Caco-2 (cell line): ENCODE measurements around the gene ARPC1B. TPM values are rescaled to one million over a fixed set of nuclear protein-coding genes. Genes with fewer than 3 reads are reported as not detected.
"Not testable (repeated sequence)": the region's sequence is repeated elsewhere in the genome, so short reads cannot be mapped to it uniquely, and the experiment has no call there.

Source experiments
- BruUV-seq: library from RNA; stranded (reverse); fragments of 400-500 nt; replicated peaks from 2 replicates; lab custom pipeline; 2021; lab: Mats Ljungman, UMichigan
- CTCF ChIA-PET: fragments of 300-600 bp; sonication (Branson Sonifier 250); formaldehyde crosslinking; loops from one replicate; lab custom pipeline; 2022; ENCODE audit warnings: antibody characterized with exemption; lab: Charles Lee
- POLR2A ChIA-PET: fragments of 300-600 bp; sonication (Branson Sonifier 250); formaldehyde crosslinking; loops from one replicate; lab custom pipeline; 2022; ENCODE audit warnings: antibody characterized with exemption; lab: Charles Lee
- DNase-seq, 2 experiments: peaks; one replicate each; pipeline versions ENCODE4 v3.0.0 to v3.0.0-alpha.2; 2020 to 2022
- H3K27me3 ChIP-seq: replicated peaks from 2 replicates; pipeline ENCODE4 v1.6.0; 2011; ENCODE audit warnings: low read length; ENCODE audit not compliant: control insufficient read depth, insufficient read depth
- H3K36me3 ChIP-seq: 2 replicates; pipeline ENCODE4 v1.5.1; 2011; ENCODE audit warnings: low read length; ENCODE audit not compliant: control insufficient read depth, insufficient read depth
- H3K4me1 ChIP-seq: fragments of 250-450 bp; sonication (Bioruptor Pico); 2 replicates; pipeline ENCODE4 v1.5.1; 2020; ENCODE audit warnings: mild to moderate bottlenecking
- H3K4me3 ChIP-seq: 2 replicates; pipeline ENCODE4 v1.5.1; 2011; ENCODE audit warnings: low read depth, mild to moderate bottlenecking, control low read depth, low read length
- H3K9me3 ChIP-seq: fragments of 250-450 bp; sonication (Bioruptor Pico); 2 replicates; pipeline ENCODE4 v1.5.1; 2020; ENCODE audit warnings: mild to moderate bottlenecking, moderate library complexity
- H3K27ac Mint-ChIP-seq: one replicate; pipeline ENCODE4 v1.8.0; 2022; ENCODE audit warnings: mixed read lengths; ENCODE audit not compliant: unreplicated experiment
- H3K27me3 Mint-ChIP-seq: one replicate; pipeline ENCODE4 v1.8.0; 2022; ENCODE audit warnings: mixed read lengths; ENCODE audit not compliant: insufficient read depth, unreplicated experiment
- H3K36me3 Mint-ChIP-seq: one replicate; pipeline ENCODE4 v1.8.0; 2022; ENCODE audit warnings: mild to moderate bottlenecking, mixed read lengths; ENCODE audit not compliant: insufficient read depth, unreplicated experiment
- H3K4me1 Mint-ChIP-seq: one replicate; pipeline ENCODE4 v1.8.0; 2022; ENCODE audit warnings: low read depth, mixed read lengths; ENCODE audit not compliant: unreplicated experiment
- H3K4me3 Mint-ChIP-seq: one replicate; pipeline ENCODE4 v1.8.0; 2022; ENCODE audit warnings: mild to moderate bottlenecking, moderate library complexity, mixed read lengths; ENCODE audit not compliant: unreplicated experiment
- H3K9me3 Mint-ChIP-seq: one replicate; pipeline ENCODE4 v1.8.0; 2022; ENCODE audit warnings: mixed read lengths; ENCODE audit not compliant: unreplicated experiment
- intact Hi-C: fragments of 100-400 bp; cut with micrococcal nuclease; formaldehyde crosslinking; loops from one replicate; pipeline ENCODE4 v1.10.0; 2022; ENCODE audit not compliant: unreplicated experiment
- total RNA-seq: library from RNA; stranded (reverse); gene quantifications from 2 replicates; pipeline ENCODE4 v1.2.3, GENCODE V29; 2022
- TF ChIP-seq, protein P1 (sequence below), 2 experiments: fragments of 200-600 bp in 1 of 2; IDR thresholded peaks; 1 replicate in 1 of 2; 2 replicates in 1 of 2; pipeline versions ENCODE4 v1.5.1 to v1.8.0; 2011 to 2022; ENCODE audit warnings: antibody characterized with exemption in 1 of 2, control low read depth in 1 of 2, inconsistent platforms in 1 of 2, low read depth in 1 of 2, low read length in 1 of 2, mild to moderate bottlenecking in 1 of 2, moderate library complexity in 1 of 2; ENCODE audit not compliant: insufficient read depth in 1 of 2, severe bottlenecking in 1 of 2, unreplicated experiment in 1 of 2

Gene ARPC1B
- total RNA-seq, 1 experiment from 2014 or later: 128 TPM

DNA sequence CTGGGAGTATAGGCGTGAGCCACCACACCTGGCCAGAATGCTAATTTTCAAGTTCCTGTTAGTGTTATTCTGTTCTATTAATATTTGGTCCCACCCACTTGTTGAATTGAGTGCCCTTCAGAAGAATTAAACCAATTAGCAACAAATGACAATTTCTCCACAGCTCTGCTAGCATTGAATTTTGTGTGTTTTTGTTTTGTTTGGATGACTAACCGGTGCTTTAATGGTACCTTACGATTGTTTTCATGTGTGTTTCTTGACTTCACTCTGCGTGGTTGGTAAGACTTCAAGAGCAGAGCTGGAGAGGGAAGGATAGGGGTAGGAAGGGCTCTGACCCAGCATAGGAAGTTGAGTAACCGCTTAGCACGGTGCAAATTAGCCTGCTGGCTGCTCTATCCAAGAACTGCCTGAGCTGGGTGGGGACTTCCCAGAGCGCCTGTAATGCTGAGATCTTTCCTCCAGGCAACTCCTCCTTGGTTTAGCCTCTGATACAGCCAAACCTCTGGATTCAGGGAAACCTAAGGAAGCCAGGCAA, 4.6 kb downstream of the ARPC1B start:
- CTCF ChIA-PET: no interaction called here
- no peak for DNase-seq

DNA sequence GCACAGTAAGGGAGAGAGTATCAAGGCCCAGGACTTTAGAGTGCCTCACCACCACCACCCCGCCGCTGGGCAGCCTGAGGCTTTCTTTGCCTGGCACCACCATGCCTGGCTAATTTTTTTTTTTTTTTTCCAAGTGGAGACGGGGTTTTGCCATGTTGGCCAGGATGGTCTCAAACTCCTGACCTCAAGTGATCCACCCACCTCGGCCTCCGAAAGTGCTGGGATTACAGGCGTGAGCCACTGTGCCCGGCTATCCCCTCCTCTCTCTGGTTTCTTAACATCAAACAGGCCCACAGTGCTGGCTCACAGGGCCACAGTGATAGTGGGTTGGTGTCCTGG, 5.1 kb downstream of the ARPC1B start:
- POLR2A ChIA-PET, H3K4me1 Mint-ChIP-seq, DNase-seq, intact Hi-C loops, BruUV-seq, H3K4me3 Mint-ChIP-seq, H3K27ac Mint-ChIP-seq, H3K27me3 Mint-ChIP-seq, H3K36me3 ChIP-seq, H3K4me3 ChIP-seq, H3K4me1 ChIP-seq, H3K27me3 ChIP-seq, H3K9me3 ChIP-seq, H3K9me3 Mint-ChIP-seq: not testable (repeated sequence)
- CTCF ChIA-PET: interaction anchor here (0.5 kb wide), 1 partner anchor 735 kb away, joined by 4 read pairs; no protein-coding TSS in a partner anchor
- peaks cover 73% of the 10 kb centered on the region for H3K36me3 Mint-ChIP-seq

More for the DNA sequence above, 4.6 kb downstream of the ARPC1B start:
- Mint-ChIP-seq H3K9me3 (no peaks in the 10 kb centered on the region), H3K27ac (peak overlapping the region; percentile 53), H3K4me1 (no peaks in the 10 kb centered on the region), H3K36me3 (peaks cover 67% of the 10 kb centered on the region), H3K4me3 (no peak overlapping the region), H3K27me3 (no peaks in the 10 kb centered on the region)
- no peaks in the 10 kb centered on the region for H3K9me3 ChIP-seq
- H3K4me3 ChIP-seq: no peak overlapping the region
- intact Hi-C loops: no loop called here
- TF ChIP-seq, protein P1, sequence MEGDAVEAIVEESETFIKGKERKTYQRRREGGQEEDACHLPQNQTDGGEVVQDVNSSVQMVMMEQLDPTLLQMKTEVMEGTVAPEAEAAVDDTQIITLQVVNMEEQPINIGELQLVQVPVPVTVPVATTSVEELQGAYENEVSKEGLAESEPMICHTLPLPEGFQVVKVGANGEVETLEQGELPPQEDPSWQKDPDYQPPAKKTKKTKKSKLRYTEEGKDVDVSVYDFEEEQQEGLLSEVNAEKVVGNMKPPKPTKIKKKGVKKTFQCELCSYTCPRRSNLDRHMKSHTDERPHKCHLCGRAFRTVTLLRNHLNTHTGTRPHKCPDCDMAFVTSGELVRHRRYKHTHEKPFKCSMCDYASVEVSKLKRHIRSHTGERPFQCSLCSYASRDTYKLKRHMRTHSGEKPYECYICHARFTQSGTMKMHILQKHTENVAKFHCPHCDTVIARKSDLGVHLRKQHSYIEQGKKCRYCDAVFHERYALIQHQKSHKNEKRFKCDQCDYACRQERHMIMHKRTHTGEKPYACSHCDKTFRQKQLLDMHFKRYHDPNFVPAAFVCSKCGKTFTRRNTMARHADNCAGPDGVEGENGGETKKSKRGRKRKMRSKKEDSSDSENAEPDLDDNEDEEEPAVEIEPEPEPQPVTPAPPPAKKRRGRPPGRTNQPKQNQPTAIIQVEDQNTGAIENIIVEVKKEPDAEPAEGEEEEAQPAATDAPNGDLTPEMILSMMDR (IDR thresholded peaks at IDR 0.05; ENCODE audit: insufficient read depth in 1 of 2, low read depth in 1 of 2, low read length in 1 of 2, severe bottlenecking in 1 of 2, unreplicated experiment in 1 of 2): no peak
- H3K36me3 ChIP-seq: no peaks in the 10 kb centered on the region; the same call in 1 of the 2 replicates
- no TSS peak for BruUV-seq
- POLR2A ChIA-PET: no interaction called here
- H3K4me1 ChIP-seq: peaks cover 3% of the 10 kb centered on the region; the same call in 1 of the 2 replicates
- H3K27me3 ChIP-seq: no peaks in the 10 kb centered on the region

DNA sequence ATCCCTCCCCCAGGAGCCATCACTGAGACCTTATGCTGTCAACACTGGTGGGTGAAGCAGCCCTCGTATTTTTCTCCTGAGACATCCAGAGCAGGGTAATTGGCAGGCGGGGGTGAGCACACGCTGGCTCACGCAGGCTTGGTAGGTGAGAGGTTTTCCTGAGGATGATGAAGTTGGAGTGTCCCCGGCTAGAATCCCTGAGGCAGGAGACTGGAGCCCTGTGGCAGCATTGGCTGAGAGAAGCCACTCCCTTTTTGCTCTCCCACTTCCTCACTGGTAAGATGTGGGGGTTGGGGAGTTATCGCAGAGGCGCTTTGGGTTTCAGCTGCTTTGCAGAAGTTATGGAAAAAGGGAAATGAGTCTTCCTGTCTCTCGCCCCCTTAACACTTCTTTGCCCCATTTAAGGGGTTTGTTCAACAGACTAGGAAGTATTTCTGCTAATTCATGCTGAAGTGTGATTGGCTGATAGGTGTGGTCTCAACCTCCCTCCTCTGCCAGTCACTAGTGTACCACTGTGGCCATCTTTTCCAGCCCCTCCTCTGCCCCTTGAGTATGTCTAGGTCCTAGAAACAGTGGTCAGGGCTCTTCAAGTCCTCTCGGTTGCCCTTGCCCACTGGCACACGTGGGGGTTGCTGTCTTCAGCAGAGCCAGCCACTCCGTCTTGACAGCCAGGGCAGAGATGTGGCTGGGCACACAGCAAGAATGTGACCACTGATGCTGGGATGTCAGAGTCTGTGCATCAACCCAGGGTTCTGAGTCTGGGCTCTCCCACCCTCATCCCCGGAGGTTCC, 5.7 kb downstream of the ARPC1B start:
- H3K27ac Mint-ChIP-seq: no peak overlapping the region
- no TSS peak for BruUV-seq
- Histone ChIP-seq H3K36me3 (no peaks in the 10 kb centered on the region; the same call in 1 of the 2 replicates), H3K4me1 (peaks cover 3% of the 10 kb centered on the region; the same call in 1 of the 2 replicates), H3K4me3 (no peak overlapping the region), H3K27me3 (no peaks in the 10 kb centered on the region), H3K9me3 (no peaks in the 10 kb centered on the region)
- H3K36me3 Mint-ChIP-seq: peaks cover 75% of the 10 kb centered on the region
- no peaks in the 10 kb centered on the region for H3K27me3 Mint-ChIP-seq
- POLR2A ChIA-PET: no interaction called here
- intact Hi-C loops: no loop called here
- TF ChIP-seq, protein P1 (IDR thresholded peaks at IDR 0.05; ENCODE audit: insufficient read depth in 1 of 2, low read depth in 1 of 2, low read length in 1 of 2, severe bottlenecking in 1 of 2, unreplicated experiment in 1 of 2): no peak
- DNase-seq: no peak
- H3K4me1 Mint-ChIP-seq: no peaks in the 10 kb centered on the region
- CTCF ChIA-PET: interaction anchor here (0.5 kb wide), 1 partner anchor 735 kb away, joined by 4 read pairs; no protein-coding TSS in a partner anchor
- H3K4me3 Mint-ChIP-seq: no peak overlapping the region
- H3K9me3 Mint-ChIP-seq: no peaks in the 10 kb centered on the region
